Stomach (tissue), 9 donors: Measurements from ENCODE around the gene ZIC4. TPM values are rescaled to one million over a fixed set of nuclear protein-coding genes. Genes with fewer than 3 reads are reported as not detected.

Experiments
- DNase-seq, 2 donors: peaks; one replicate each; pipeline versions ENCODE4 v3.0.0 to v3.0.0-alpha.2; 2013 to 2019
- H3K27ac ChIP-seq, 5 donors: fragments of 200-600 bp in 4 of 5; sonication (generic) in 4 of 5; one replicate each; pipeline ENCODE4 v1.5.1; 2013 to 2019; ENCODE audit warnings: mild to moderate bottlenecking in 1 of 5, moderate library complexity in 1 of 5
- H3K27me3 ChIP-seq, 3 donors: fragments of 200-600 bp; sonication (generic); one replicate each; pipeline ENCODE4 v1.5.1; 2017 to 2019; ENCODE audit warnings: mixed run types in 1 of 3
- H3K36me3 ChIP-seq, 4 donors: fragments of 200-600 bp; sonication (generic); 1 replicate in 3 of 4; 2 replicates in 1 of 4; pipeline ENCODE4 v1.5.1; 2016 to 2019
- H3K4me1 ChIP-seq, 4 donors: fragments of 200-600 bp; sonication (generic); one replicate each; pipeline ENCODE4 v1.5.1; 2016 to 2019
- H3K4me3 ChIP-seq, 4 donors: fragments of 200-600 bp; sonication (generic) in 3 of 4; one replicate each; pipeline ENCODE4 v1.5.1; 2016 to 2019; ENCODE audit warnings: mild to moderate bottlenecking in 1 of 4
- H3K9me3 ChIP-seq, 4 donors: fragments of 200-600 bp; sonication (generic); one replicate each; pipeline ENCODE4 v1.5.1; 2016 to 2019
- EP300 ChIP-seq: sonication (generic); formaldehyde crosslinking; IDR thresholded peaks from one replicate; pipeline ENCODE4 v1.6.1; 2017; ENCODE audit warnings: antibody characterized with exemption
- POLR2A ChIP-seq, 4 donors: fragments of 450-650 bp; IDR thresholded peaks; one replicate each; pipeline ENCODE4 v1.6.1; 2016; ENCODE audit warnings: antibody characterized with exemption in 4 of 4, control low read depth in 2 of 4, mild to moderate bottlenecking in 1 of 4, moderate library complexity in 1 of 4
- POLR2AphosphoS5 ChIP-seq, 3 donors: sonication (generic); formaldehyde crosslinking; IDR thresholded peaks; one replicate each; pipeline ENCODE4 v1.6.1; 2016; ENCODE audit warnings: antibody characterized with exemption in 3 of 3
- WGBS, 5 donors: extraction: QIAGEN DNeasy Blood & Tissue Kit in 3 of 5; methylation state at CpG; one replicate each; pipeline versions ENCODE4 v1.1.5 to v1.1.7; 2013 to 2018; 5-methylcytosine and 5-hydroxymethylcytosine counted together
- intact Hi-C: fragments of 100-400 bp; cut with DNase I; formaldehyde crosslinking; loops from one replicate; pipeline ENCODE4 v1.15.1; 2023; ENCODE audit warnings: low total_unique reads
- polyA plus RNA-seq, 3 donors: library from polyadenylated mRNA; stranded (reverse); fragments of 200-250 nt; gene quantifications; one replicate each; pipeline ENCODE4 v1.2.3, GENCODE V29; 2013
- total RNA-seq, 5 donors: library from RNA; depleted of rRNA; stranded (reverse); fragments of >200 nt; gene quantifications; one replicate each; pipeline versions ENCODE4 v1.1.0 to v1.2.3, GENCODE V29; 2014 to 2016
- TF ChIP-seq, protein P1 (sequence below), 7 experiments: fragments of 450-650 bp in 4 of 7; fragments of 200-600 bp in 3 of 7; sonication (generic) in 3 of 7; IDR thresholded peaks; one replicate each; pipeline ENCODE4 v1.5.1; 2016 to 2019; ENCODE audit warnings: antibody characterized with exemption in 7 of 7, control low read depth in 2 of 7, mild to moderate bottlenecking in 1 of 7
- donor health status: healthy with polysubstance abuse.
- donor health status: Bipolar disorder and iron deficiency.
- donor health status: healthy.

Gene ZIC4
- total and polyA plus RNA-seq, 8 donors = not detected

DNA sequence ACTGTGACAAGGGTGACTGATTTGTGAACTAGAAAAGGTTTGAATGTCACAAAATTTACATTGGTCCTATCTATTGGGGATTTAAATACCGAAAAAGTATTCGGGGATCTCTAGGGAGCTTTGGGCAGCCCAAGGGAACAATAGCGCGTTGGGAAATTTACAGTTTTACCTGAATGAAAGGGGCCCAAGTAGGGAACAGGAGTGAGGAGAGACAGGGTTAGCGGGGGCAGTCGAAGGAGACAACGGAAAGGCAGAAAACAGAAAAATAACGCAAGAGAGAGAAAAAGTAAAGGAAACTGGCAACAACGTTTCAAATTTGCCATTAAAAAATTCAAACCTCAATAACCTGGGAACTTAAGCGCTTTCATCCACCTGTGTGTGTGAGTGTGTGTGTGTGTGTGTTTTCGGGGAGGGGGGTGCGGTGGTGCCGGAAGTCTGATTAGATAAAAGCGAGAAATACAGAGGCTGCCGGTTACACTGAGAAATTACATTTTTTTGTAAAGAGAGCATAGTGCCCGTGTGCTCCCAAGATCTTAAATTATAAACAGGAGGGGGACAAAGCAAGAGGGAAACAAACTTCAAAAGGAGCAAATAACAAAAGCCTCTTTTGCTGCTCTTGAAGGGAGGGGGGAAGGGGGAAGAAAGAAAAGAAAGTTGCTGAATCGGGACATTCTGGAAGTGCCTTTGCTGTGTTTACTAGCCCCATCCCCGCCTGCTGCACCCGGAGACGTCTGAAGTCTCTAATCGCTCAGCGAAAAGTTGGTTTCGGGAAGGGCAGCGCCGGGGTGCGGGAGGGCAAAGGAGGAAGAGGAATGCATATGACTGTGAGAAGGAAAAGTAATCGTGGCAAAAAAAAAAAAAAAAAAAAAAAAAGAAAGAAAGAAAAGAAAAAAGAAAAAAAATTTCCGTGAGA is 2.1 kb upstream of the ZIC4 start:
- Histone ChIP-seq H3K27ac (no peak overlapping the region), H3K9me3 (peaks cover 4 to 79% (median 28%) of the 10 kb centered on the region in 4 donors), H3K27me3 (peaks cover 78 to 100% (median 97%) of the 10 kb centered on the region in 3 donors), H3K36me3 (no peaks in the 10 kb centered on the region), H3K4me3 (no peak overlapping the region), H3K4me1 (peaks cover 23 to 71% (median 42%) of the 10 kb centered on the region in 4 donors)
- intact Hi-C loops = no loop called here
- WGBS, 5 donors = 11 to 17% (median 17%) methylated on average over 28 of the region's 28 CpGs
- no peak for DNase-seq
- TF ChIP-seq POLR2A (IDR thresholded peaks at IDR 0.05) (no peak), POLR2AphosphoS5 (IDR thresholded peaks at IDR 0.05) (no peak), EP300 (no peak)
- TF ChIP-seq, protein P1, sequence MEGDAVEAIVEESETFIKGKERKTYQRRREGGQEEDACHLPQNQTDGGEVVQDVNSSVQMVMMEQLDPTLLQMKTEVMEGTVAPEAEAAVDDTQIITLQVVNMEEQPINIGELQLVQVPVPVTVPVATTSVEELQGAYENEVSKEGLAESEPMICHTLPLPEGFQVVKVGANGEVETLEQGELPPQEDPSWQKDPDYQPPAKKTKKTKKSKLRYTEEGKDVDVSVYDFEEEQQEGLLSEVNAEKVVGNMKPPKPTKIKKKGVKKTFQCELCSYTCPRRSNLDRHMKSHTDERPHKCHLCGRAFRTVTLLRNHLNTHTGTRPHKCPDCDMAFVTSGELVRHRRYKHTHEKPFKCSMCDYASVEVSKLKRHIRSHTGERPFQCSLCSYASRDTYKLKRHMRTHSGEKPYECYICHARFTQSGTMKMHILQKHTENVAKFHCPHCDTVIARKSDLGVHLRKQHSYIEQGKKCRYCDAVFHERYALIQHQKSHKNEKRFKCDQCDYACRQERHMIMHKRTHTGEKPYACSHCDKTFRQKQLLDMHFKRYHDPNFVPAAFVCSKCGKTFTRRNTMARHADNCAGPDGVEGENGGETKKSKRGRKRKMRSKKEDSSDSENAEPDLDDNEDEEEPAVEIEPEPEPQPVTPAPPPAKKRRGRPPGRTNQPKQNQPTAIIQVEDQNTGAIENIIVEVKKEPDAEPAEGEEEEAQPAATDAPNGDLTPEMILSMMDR (IDR thresholded peaks at IDR 0.05) = no peak

DNA sequence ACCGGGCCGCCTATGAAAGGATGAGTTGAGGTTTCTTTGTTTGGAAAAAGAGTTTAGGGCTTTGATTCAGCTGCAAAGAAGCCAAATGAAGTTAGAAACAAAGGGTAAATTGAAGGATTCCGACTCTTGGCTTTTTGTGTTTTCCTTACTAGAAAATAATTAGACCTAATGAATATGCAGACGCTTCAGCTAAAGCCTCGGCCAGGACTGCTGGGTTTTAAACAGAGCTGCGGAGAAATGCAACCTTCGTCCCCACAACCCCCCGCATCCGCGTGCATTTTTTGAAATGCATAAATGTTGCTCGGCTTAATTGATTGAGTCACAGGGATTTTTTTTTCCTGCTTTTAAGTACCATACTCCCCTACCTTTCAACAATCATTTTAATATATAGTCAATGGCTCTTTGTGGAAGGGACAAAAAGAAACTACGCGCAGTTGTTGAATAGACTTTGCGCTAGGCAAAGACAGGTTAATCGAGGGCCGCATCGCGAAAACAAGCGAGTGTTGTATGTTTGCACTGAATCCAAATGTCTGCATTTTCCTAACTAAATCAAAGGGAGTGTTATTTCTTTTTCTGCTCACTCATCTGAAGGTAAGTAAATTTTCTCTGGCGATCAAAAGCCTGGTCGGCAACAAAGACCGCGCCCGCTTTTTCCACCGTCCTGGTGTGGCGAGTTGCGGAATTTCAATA is 1.3 kb upstream of the ZIC4 start:
- Histone ChIP-seq H3K4me3 (peak overlapping the region in 1 of 4 donors; percentile 9), H3K36me3 (no peaks in the 10 kb centered on the region), H3K27ac (no peak overlapping the region), H3K4me1 (peaks cover 15 to 63% (median 34%) of the 10 kb centered on the region in 4 donors), H3K27me3 (peaks cover 71 to 100% (median 89%) of the 10 kb centered on the region in 3 donors), H3K9me3 (peaks cover 4 to 72% (median 27%) of the 10 kb centered on the region in 4 donors)
- TF ChIP-seq, protein P1 (IDR thresholded peaks at IDR 0.05) = no peak
- TF ChIP-seq EP300 (no peak), POLR2A (IDR thresholded peaks at IDR 0.05) (no peak), POLR2AphosphoS5 (IDR thresholded peaks at IDR 0.05) (no peak)
- no peak for DNase-seq
- intact Hi-C loops = no loop called here
- 13 to 19% (median 16%) methylated on average over 27 of the region's 27 CpGs for WGBS, 5 donors

DNA sequence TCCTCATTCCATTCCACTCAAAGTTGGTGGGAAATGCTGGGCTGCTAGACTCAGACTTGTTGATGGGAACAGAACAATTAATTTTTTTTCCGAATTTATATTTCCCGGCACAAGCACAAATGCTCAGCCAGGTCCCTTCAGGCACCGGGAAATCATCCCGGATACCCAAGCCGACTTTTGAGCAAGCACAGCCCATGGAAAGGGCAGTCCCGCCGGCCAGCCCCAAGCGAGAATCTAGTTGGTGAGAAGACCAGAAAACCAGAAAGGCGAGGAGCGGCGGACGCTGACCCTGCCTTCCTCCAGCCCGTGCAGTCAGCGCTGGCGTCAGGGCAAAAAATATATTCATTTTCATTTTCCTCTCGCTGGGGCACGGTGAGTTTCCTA is 763 bp upstream of the ZIC4 start:
- peaks cover 3 to 66% (median 23%) of the 10 kb centered on the region in 4 donors for H3K9me3 ChIP-seq
- WGBS, 5 donors = 4 to 10% (median 8%) methylated on average over 16 to 17 of the region's 17 CpGs
- no peak for DNase-seq
- intact Hi-C loops = no loop called here
- TF ChIP-seq POLR2AphosphoS5 (IDR thresholded peaks at IDR 0.05) (no peak), POLR2A (IDR thresholded peaks at IDR 0.05) (no peak), EP300 (no peak)
- TF ChIP-seq, protein P1 (IDR thresholded peaks at IDR 0.05) = no peak
- H3K4me1 ChIP-seq = peaks cover 14 to 57% (median 31%) of the 10 kb centered on the region in 4 donors
- peak overlapping the region in 1 of 4 donors; percentile 9 for H3K4me3 ChIP-seq
- no peaks in the 10 kb centered on the region for H3K36me3 ChIP-seq
- H3K27me3 ChIP-seq = peaks cover 66 to 100% (median 84%) of the 10 kb centered on the region in 3 donors
- H3K27ac ChIP-seq = no peak overlapping the region

DNA sequence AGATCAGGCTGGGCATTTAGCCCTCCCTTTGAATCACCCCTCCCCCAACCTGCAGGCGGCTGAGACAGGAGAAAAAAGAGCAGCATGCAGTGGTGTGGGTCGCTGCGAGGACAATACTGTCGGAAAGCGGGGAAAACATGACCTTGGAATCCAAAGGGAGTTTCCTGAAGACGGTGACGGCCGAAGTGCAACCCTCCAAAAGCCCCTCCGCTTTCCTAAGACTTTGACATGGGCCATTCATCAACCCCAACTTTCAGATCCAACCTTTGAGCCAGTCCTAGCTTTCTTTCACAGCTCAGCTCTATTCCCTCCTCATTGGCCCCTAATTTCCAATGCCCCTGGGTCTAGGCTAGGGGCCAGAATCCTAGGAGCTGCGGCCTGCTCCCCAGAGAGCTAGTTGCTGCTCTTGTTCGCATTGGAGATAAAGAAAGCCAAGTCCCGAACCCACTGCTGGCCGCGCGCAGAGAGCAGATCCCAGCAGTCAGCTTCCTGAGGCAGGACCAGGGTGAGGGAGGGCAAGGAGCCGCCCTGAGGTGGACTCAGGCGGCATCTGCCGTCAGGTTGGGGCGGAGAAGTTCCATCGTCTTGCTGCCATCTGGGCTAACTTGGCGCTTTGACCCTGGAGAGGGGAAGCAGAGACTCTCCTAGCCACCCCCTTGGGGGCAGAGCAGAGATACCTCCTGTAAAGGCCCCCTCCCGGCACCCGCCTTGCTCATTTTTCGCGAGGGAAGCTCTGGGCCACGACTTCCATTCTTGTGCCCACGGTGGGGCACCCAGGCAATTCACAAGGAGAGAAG is 914 bp downstream of the ZIC4 start:
- TF ChIP-seq POLR2AphosphoS5 (IDR thresholded peaks at IDR 0.05) (no peak), EP300 (no peak), POLR2A (IDR thresholded peaks at IDR 0.05) (no peak)
- TF ChIP-seq, protein P1 (IDR thresholded peaks at IDR 0.05) = no peak
- WGBS, 5 donors = 9 to 13% (median 11%) methylated on average over 25 to 27 of the region's 27 CpGs
- peaks cover 51 to 100% (median 67%) of the 10 kb centered on the region in 3 donors for H3K27me3 ChIP-seq
- H3K27ac ChIP-seq = no peak overlapping the region
- peaks cover 0 to 49% (median 18%) of the 10 kb centered on the region in 4 donors for H3K9me3 ChIP-seq
- H3K4me3 ChIP-seq = no peak overlapping the region
- intact Hi-C loops = no loop called here
- DNase-seq = no peak
- peaks cover 8 to 41% (median 20%) of the 10 kb centered on the region in 4 donors for H3K4me1 ChIP-seq
- H3K36me3 ChIP-seq = no peaks in the 10 kb centered on the region
